K562 (cell line): ENCODE data around the gene PSMB7. TPM values are rescaled to one million over a fixed set of nuclear protein-coding genes. Genes with fewer than 3 reads are reported as not detected.

Experiments
- E2F3 ChIP-seq: fragments of 250-450 bp; sonication (Bioruptor Pico); IDR thresholded peaks from 2 replicates; pipeline ENCODE4 v1.4.0; 2020; ENCODE audit warnings: mild to moderate bottlenecking
- EHMT2 ChIP-seq: fragments of 450-650 bp; IDR thresholded peaks from 2 replicates; pipeline ENCODE4 v1.6.1; 2018; ENCODE audit warnings: antibody characterized with exemption
- ETV1 ChIP-seq: fragments of 450-650 bp; conservative IDR thresholded peaks from 2 replicates; pipeline ENCODE4 v1.6.1; 2016; ENCODE audit warnings: missing genetic modification characterization, control low read depth, low read depth, missing compliant biosample characterization
- HDAC3 ChIP-seq: fragments of 450-650 bp; IDR thresholded peaks from 2 replicates; pipeline ENCODE4 v1.6.1; 2018; ENCODE audit warnings: borderline replicate concordance, mild to moderate bottlenecking, moderate library complexity; ENCODE audit not compliant: partially characterized antibody
- IRF2 ChIP-seq: sonication (generic); formaldehyde crosslinking; IDR thresholded peaks from 2 replicates; pipeline ENCODE4 v1.8.1; 2022; ENCODE audit warnings: mild to moderate bottlenecking, missing genetic modification reagents
- MAFG ChIP-seq: fragments of 450-650 bp; conservative IDR thresholded peaks from 2 replicates; pipeline ENCODE4 v1.6.1; 2016; ENCODE audit warnings: missing genetic modification characterization, missing compliant biosample characterization
- NCOA6 ChIP-seq: fragments of 450-650 bp; IDR thresholded peaks from 2 replicates; pipeline ENCODE4 v1.6.1; 2017; ENCODE audit warnings: mild to moderate bottlenecking
- NCOR1 ChIP-seq: fragments of 450-650 bp; IDR thresholded peaks from 2 replicates; pipeline ENCODE4 v1.6.1; 2016; ENCODE audit warnings: mild to moderate bottlenecking, moderate library complexity
- PCBP1 ChIP-seq: fragments of 200-400 bp; formaldehyde crosslinking; IDR thresholded peaks from 2 replicates; pipeline ENCODE4 v1.6.1; 2018; ENCODE audit warnings: mild to moderate bottlenecking, low read depth, low read length; ENCODE audit not compliant: poor library complexity, severe bottlenecking
- SRSF7 ChIP-seq: fragments of 200-400 bp; formaldehyde crosslinking; optimal IDR thresholded peaks from 2 replicates; pipeline ENCODE3; 2017; ENCODE audit warnings: mild to moderate bottlenecking, low read depth, low read length
- TEAD1 ChIP-seq, 2 experiments: fragments of 450-650 bp in 1 of 2; sonication (generic) in 1 of 2; formaldehyde crosslinking; IDR thresholded peaks; 2 replicates each; pipeline versions ENCODE4 v1.4.0 to v1.8.0; 2020 to 2022; ENCODE audit warnings: mild to moderate bottlenecking in 2 of 2, missing genetic modification reagents in 1 of 2
- ZFX ChIP-seq: sonication (generic); formaldehyde crosslinking; IDR thresholded peaks from 2 replicates; pipeline ENCODE4 v1.8.0; 2022; ENCODE audit warnings: mild to moderate bottlenecking, missing genetic modification reagents, moderate library complexity
- polyA plus RNA-seq, 8 experiments: library from polyadenylated mRNA; depleted of rRNA in 4 of 8; stranded (reverse) in 5 of 8; unstranded in 3 of 8; fragments of >200 nt; fragmentation: Nextera tagmentation in 2 of 8; fragmentation: Illumina TruSeq in 1 of 8; extraction: Ambion mirVana in 2 of 8; extraction: Trizol in 1 of 8; gene quantifications; 2 replicates each; pipeline versions ENCODE4 v1.2.1 to v1.2.3, GENCODE V29; 2011 to 2014; ENCODE audit warnings: inconsistent platforms in 1 of 8, missing spikeins in 1 of 8
- total RNA-seq, 7 experiments: library from RNA; depleted of rRNA in 6 of 7; stranded (reverse); fragments of >200 nt in 6 of 7; fragmentation: Illumina TruSeq in 2 of 7; extraction: Trizol in 2 of 7; gene quantifications; 2 replicates each; pipeline versions ENCODE4 v1.2.1 to v1.2.3, GENCODE V29; 2011 to 2021; ENCODE audit warnings: low replicate concordance in 1 of 7
- TF ChIP-seq, protein P1 (sequence below), 2 experiments: fragments of 450-650 bp in 1 of 2; sonication (generic) in 1 of 2; formaldehyde crosslinking in 1 of 2; IDR thresholded peaks; 2 replicates each; pipeline versions ENCODE4 v1.7.1 to v1.9.0; 2016 to 2022; ENCODE audit warnings: inconsistent platforms in 1 of 2, mild to moderate bottlenecking in 1 of 2, missing genetic modification reagents in 1 of 2
- TF ChIP-seq, protein P2 (sequence below): fragments of 450-650 bp; IDR thresholded peaks from 2 replicates; pipeline ENCODE4 v1.6.1; 2017; ENCODE audit warnings: mild to moderate bottlenecking, moderate library complexity
- TF ChIP-seq, protein P3 (sequence below): sonication (generic); formaldehyde crosslinking; IDR thresholded peaks from 2 replicates; pipeline ENCODE4 v1.9.0; 2022; ENCODE audit warnings: mild to moderate bottlenecking, missing genetic modification reagents

Gene PSMB7
- total and polyA plus RNA-seq, 9 of the 15 experiments (the other 6 are each of a cell fraction or from before 2014, with no cell fraction given), result 321 to 978 (median 407) TPM

DNA sequence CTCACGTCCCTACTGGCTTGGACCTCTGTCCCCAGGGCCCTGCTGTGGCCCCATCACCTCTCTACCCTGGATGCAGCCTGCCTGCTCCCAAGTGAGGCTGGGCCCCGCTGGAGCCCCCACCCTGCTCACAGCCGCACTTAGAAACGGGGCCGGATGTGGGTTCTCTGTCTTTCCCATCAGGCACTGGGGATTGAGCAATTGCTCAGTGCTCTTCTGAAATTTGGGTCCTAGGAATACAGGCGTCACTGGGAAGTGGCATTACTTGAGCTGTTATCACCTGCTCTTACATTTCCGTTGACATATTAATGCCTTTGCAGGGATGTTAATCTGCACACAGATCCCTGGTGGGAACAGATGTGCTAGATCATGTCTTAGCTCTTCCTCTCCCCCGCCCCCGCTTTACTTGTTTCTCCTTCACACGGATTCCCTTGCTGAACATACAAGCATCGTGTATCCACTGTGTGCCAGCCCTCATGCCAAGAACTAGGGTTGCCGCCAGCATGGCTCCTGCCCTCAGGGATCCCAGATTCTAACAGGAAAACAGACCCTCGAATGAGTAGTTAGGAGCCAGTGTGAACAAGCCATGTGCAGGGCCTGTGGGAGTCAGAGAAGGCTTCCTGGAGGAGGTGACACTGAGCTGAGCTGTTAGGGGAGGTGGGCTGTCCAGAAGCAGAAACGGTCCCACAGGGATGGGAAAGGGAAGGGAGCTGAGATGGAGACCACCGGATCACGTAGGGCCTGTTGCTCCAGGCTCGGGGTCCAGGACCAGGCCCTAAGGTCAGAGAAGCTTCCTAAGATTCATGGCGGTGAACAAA is 92.4 kb downstream of the PSMB7 start (continued):
- TF ChIP-seq HDAC3, result no peak
- TF ChIP-seq ETV1 (tag), result peak; percentile 56; the same call in 1 of the 2 replicates
- TF ChIP-seq NCOR1, result no peak
- no peak for TF ChIP-seq E2F3 (CRISPR knock-in tag)
- no peak for TF ChIP-seq SRSF7
- TF ChIP-seq ZFX (CRISPR knock-in tag), result no peak
- TF ChIP-seq, protein P1, sequence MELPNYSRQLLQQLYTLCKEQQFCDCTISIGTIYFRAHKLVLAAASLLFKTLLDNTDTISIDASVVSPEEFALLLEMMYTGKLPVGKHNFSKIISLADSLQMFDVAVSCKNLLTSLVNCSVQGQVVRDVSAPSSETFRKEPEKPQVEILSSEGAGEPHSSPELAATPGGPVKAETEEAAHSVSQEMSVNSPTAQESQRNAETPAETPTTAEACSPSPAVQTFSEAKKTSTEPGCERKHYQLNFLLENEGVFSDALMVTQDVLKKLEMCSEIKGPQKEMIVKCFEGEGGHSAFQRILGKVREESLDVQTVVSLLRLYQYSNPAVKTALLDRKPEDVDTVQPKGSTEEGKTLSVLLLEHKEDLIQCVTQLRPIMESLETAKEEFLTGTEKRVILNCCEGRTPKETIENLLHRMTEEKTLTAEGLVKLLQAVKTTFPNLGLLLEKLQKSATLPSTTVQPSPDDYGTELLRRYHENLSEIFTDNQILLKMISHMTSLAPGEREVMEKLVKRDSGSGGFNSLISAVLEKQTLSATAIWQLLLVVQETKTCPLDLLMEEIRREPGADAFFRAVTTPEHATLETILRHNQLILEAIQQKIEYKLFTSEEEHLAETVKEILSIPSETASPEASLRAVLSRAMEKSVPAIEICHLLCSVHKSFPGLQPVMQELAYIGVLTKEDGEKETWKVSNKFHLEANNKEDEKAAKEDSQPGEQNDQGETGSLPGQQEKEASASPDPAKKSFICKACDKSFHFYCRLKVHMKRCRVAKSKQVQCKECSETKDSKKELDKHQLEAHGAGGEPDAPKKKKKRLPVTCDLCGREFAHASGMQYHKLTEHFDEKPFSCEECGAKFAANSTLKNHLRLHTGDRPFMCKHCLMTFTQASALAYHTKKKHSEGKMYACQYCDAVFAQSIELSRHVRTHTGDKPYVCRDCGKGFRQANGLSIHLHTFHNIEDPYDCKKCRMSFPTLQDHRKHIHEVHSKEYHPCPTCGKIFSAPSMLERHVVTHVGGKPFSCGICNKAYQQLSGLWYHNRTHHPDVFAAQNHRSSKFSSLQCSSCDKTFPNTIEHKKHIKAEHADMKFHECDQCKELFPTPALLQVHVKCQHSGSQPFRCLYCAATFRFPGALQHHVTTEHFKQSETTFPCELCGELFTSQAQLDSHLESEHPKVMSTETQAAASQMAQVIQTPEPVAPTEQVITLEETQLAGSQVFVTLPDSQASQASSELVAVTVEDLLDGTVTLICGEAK (IDR thresholded peaks at IDR 0.05), result no peak
- TF ChIP-seq, protein P1 (CRISPR knock-in tag; IDR thresholded peaks at IDR 0.05), result no peak
- no peak for TF ChIP-seq TEAD1 (CRISPR knock-in tag; IDR thresholded peaks at IDR 0.05)
- TF ChIP-seq, protein P2, sequence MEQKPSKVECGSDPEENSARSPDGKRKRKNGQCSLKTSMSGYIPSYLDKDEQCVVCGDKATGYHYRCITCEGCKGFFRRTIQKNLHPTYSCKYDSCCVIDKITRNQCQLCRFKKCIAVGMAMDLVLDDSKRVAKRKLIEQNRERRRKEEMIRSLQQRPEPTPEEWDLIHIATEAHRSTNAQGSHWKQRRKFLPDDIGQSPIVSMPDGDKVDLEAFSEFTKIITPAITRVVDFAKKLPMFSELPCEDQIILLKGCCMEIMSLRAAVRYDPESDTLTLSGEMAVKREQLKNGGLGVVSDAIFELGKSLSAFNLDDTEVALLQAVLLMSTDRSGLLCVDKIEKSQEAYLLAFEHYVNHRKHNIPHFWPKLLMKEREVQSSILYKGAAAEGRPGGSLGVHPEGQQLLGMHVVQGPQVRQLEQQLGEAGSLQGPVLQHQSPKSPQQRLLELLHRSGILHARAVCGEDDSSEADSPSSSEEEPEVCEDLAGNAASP, result no peak
- TF ChIP-seq, protein P3, sequence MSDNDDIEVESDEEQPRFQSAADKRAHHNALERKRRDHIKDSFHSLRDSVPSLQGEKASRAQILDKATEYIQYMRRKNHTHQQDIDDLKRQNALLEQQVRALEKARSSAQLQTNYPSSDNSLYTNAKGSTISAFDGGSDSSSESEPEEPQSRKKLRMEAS (CRISPR knock-in tag), result peak; percentile 19; the same call in 1 of the 2 replicates
- no peak for TF ChIP-seq NCOA6
- no peak for TF ChIP-seq MAFG (tag)
- TF ChIP-seq IRF2 (CRISPR knock-in tag), result no peak
- no peak for TF ChIP-seq EHMT2
- no peak for TF ChIP-seq PCBP1
